Pulmonary artery endothelial cell (primary cell): ENCODE data around the gene CGN. TPM values are rescaled to one million over a fixed set of nuclear protein-coding genes. Genes with fewer than 3 reads are reported as not detected.

ENCODE experiments used
- DNase-seq: peaks from one replicate; pipeline ENCODE4 v3.0.0-alpha.2; 2011; ENCODE audit warnings: low read depth, low spot score
- total RNA-seq: library from RNA; depleted of rRNA; stranded (reverse); fragments of >200 nt; gene quantifications from 2 replicates; pipeline ENCODE4 v1.2.3, GENCODE V29; 2014

CGN gene
- total RNA-seq, 1 donor from 2014 or later = 0.79 TPM

DNA sequence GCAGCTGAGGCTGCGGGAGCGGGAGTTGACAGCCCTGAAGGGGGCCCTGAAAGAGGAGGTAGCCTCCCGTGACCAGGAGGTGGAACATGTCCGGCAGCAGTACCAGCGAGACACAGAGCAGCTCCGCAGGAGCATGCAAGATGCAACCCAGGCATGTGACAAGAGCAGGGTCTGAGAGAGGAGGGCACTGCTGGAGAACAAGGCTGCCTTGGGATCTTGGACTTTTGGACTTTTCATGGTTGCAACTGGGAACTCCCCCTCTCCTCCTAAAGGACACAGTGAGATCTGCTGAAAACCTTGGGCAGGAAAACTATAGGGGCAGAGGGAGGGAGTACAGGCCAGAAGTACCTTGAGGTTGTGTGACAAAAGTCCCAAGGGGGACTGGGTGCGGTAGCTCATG, 13.5 kb downstream of the CGN start:
- no peak for DNase-seq

DNA sequence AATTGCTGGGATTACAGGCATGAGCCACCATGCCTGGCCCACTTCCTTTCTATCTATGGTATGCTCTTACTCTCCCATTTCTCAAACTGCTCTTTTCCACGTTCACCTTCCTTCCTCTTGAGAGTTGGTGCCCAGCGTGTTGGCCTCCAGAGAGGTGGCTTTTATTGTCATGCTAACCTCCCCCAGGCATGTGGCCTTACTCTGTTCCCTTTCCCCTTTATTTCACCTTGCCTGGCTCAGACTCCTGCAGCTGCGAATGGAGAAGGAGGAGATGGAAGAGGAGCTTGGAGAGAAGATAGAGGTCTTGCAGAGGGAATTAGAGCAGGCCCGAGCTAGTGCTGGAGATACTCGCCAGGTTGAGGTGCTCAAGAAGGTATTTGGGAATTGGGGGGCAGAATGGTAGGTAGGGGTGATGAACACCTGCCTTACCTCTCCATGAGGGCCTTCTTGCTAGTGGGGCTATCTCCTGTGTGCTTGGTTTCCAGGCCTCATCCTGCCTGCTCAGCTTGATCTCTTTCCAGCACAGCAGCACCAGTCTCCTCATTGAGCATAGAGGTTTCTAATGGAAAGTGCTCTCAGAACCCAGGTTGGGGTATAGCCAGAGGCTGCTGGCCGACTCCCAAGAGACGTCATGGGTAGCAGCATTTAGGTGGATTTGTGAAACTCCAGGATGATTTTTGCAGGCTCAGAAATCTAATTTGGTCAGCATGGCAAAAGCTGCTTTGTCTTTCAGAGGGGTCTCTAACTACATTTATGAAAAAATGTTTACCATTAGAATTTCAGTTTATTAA, 15.7 kb downstream of the CGN start:
- DNase-seq = no peak

DNA sequence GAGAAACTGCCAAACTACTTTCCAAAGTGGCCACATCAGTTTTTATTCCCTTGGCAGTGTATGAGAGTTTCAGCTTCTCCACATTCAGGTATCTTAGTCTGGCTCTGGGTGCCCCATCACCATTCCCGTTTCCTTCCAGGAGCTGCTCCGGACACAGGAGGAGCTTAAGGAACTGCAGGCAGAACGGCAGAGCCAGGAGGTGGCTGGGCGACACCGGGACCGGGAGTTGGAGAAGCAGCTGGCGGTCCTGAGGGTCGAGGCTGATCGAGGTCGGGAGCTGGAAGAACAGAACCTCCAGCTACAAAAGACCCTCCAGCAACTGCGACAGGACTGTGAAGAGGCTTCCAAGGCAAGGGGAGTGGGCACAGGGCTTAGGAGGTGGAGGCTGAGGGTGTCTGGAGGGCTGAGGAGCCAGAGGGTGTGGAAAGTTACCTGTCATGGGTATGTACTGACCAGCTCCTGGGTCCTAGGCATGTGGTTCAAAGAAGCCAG, 18.1 kb downstream of the CGN start:
- DNase-seq = no peak

DNA sequence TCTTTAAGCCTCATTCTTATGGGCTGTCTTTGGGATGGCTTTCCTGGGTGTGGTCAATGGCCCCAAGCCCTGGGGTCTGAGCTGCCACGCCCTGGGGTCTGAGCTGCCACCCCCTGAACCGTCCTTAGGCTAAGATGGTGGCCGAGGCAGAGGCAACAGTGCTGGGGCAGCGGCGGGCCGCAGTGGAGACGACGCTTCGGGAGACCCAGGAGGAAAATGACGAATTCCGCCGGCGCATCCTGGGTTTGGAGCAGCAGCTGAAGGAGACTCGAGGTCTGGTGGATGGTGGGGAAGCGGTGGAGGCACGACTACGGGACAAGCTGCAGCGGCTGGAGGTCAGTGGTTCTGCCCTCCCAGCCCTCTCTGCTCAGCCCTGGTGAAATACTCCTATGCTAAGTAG, 18.6 kb downstream of the CGN start:
- no peak for DNase-seq

DNA sequence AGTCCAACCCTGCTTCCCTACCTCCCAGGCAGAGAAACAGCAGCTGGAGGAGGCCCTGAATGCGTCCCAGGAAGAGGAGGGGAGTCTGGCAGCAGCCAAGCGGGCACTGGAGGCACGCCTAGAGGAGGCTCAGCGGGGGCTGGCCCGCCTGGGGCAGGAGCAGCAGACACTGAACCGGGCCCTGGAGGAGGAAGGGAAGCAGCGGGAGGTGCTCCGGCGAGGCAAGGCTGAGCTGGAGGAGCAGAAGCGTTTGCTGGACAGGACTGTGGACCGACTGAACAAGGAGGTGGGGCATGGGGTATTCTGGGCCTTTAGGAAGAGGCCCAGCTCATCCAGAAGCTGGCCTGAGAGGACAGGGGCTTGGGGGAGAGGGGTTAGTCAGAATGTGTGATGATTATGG, 19.3 kb downstream of the CGN start:
- DNase-seq = no peak

DNA sequence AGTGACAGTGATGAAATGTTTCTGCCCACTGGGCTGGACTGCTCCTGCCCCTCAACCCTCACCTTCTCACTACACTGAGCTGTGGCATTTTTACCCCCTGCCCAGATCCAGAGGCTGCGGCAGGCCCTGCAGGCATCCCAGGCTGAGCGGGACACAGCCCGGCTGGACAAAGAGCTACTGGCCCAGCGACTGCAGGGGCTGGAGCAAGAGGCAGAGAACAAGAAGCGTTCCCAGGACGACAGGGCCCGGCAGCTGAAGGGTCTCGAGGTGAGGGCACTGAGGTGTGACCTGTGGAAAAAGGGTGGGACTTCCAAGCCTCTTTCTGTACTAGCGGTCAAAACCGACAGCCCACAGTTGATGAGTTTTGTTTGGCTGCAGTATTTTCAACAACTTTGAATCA, 22.7 kb downstream of the CGN start:
- DNase-seq = no peak

DNA sequence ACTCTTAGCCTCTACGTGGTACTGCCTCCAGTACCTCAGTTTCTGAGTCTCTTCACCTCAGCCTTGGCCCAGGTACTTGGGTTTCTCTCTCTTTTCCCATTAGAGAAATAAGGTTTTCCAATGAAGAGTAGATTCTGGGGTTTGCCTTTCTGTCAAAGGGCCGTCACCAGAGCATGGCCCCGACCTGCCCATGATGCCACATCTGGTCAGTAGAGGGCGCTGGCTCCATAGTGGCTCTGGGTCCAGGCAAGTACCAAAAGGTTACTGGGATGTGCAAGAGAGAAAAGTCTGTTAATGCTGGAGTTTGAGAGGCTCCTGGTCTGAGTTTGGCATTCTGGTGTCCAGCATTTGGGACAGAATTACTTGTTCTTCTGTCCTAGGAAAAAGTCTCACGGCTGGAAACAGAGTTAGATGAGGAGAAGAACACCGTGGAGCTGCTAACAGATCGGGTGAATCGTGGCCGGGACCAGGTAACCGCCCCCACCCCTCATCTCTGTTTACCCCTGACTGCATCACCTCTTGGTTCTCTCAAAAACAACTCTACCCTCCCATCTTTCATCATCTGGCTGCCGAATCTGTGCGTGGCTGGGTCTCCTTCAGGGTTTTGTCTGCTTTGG, 23.6 kb downstream of the CGN start:
- DNase-seq = no peak

DNA sequence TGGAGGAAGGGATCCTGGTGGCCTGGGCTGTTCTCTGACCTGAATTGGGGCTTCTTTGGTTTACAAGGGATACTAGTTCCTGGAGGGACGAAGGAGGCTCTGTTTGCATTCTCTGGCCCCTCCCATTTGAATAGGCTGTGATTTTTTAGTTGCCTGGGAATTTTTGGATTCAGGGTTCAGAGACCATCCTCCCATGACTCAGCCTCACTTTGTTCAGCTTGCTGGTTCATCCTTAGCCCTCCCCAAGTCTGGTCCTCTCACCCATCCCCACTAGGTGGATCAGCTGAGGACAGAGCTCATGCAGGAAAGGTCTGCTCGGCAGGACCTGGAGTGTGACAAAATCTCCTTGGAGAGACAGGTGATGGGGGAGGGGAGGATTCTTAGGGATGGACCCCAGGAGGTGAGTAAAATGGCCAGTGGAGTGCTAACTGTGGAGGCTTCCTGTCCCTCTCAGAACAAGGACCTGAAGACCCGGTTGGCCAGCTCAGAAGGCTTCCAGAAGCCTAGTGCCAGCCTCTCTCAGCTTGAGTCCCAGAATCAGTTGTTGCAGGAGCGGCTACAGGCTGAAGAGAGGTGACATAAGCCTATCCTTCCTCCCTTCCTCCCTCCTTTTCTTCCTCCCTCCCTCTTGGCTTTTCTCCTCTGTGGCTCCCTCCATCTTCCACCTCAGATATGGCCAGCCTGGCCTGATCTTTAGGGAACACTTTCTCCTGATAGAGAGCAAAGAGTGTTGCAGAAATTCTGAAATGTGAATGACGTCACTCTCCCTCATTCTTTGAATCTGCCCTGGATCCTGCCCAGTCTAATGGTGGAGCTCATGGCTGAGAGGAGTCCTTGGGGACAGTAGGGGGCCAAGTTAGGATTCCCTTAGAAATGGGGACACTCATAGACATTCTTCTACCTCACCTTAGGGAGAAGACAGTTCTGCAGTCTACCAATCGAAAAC, 24.4 kb downstream of the CGN start:
- no peak for DNase-seq

DNA sequence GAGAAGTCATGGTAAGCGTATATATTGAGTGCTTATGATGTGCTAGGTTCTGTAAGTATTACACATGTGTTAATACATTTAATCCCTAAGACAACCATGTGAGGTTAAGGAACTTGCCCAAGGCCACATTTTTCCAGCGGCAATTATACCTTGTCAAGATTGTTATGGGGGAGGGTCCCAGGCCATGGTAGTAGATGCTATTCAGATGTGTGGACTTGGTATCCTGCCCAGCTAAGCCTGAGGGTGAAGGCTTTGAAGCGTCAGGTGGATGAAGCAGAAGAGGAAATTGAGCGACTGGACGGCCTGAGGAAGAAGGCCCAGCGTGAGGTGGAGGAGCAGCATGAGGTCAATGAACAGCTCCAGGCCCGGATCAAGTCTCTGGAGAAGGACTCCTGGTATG, 25.3 kb downstream of the CGN start:
- DNase-seq = no peak

DNA sequence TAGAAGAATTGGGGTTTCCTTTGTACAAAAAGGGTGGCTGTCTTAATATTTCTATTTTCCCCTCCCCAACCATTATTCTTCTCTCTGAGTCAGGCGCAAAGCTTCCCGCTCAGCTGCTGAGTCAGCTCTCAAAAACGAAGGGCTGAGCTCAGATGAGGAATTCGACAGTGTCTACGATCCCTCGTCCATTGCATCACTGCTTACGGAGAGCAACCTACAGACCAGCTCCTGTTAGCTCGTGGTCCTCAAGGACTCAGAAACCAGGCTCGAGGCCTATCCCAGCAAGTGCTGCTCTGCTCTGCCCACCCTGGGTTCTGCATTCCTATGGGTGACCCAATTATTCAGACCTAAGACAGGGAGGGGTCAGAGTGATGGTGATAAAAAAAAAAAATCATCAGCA, 25.9 kb downstream of the CGN start:
- DNase-seq = no peak

DNA sequence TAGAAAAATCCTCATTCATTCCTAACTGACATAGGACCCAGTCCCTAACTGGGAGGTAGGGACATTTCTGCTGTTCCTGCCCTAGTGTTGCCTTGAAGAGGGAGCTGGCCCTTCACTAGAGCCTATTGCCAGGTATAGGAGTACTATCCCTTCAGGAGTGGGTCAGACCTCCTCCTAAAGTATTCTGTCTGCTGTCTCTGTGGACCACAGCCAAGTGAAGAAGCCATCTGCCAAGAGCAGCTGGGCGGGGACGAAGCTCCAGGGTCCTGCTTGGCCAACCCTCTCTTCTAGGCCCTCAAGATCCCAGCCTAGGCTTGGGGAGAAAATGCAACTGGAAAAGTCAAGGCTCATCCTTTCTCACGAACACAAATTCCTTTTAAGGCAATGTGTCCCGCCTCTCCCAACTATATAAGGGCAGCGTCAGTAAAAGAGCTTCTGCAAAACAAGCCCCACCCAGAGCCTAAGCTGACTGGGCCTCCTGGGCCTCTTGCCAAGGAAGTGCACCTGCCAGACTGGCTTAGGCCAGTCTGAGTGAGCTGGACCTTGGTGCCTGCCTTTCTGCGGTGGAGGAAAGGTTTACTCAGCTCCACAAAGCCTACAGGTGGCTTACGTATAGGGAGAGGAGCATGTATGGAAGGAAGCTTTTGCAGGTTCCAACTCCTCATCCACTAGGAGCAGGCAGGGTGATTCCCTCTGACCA, 28.3 kb downstream of the CGN start:
- DNase-seq = peak; percentile 40

DNA sequence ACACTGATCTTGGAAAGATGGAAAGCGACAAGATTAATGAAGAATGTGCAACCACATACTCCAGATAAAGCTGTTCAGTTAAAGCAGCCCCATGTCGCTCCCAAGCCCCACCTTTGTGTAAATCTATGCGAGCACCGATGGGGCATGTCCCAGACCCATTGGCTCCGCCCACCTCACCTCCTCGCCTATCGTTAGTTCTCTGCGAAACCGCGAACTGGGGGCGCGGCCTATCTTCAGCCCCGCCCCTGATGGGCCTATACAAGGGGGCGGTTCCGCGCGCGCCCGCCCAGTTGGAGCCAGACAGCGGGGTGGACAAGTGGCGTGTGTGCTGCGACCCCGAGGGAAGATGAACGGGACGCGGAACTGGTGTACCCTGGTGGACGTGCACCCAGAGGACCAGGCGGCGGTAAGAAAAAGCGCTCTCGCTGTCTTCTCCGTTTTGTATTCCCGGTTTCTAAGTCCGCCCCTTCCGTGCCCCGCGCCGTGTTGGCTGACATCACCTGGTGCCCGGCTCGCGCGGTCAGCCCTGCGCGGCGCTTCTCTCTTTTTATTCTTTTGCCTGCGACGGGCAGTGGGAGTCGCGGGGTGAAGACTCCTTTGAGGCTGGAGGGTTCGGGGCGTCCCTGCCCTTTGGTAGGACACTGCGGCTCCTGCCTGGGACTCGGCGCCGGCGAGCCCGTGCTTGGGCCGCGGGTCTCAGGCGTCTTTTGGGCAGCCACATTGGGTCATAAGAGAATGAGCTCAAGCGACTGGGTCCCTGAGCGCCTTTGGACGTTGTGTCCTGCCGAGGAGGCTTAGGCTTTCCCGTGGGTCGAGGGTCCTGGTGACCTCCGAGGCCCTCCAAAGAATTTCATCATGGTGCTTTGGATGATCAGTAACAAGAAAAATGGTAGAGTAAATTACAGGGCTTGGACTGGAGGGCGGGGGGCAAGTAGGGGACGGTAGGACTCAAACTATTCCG, 29.1 kb downstream of the CGN start, which contains the start of gene TUFT1:
TSS of gene TUFT1 (plus strand) at position 289 of the 961 bp plus-strand sequence. CDS start at position 347, 58 bp downstream.
- peak; percentile 59 for DNase-seq

DNA sequence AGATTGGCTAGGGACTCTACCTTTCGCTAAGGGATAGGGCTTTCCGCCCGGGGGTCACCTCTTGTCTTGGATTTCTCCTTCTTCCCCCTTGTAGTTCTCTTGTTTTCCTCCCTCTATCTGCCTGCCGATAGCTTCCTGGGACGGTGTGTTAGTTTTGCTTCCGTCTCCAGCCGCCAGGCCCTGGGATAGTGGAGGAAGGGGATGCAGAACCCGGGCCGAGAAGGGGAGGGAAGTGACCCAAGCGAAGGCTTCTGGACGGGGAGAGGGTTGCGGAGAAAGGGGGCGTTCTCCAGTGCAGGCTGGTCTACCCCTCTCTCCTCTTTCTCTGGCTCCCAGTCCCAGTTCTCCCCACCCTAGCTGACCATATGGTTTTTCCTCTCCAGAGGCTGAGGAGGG, 29.8 kb downstream of the CGN start:
- no peak for DNase-seq

DNA sequence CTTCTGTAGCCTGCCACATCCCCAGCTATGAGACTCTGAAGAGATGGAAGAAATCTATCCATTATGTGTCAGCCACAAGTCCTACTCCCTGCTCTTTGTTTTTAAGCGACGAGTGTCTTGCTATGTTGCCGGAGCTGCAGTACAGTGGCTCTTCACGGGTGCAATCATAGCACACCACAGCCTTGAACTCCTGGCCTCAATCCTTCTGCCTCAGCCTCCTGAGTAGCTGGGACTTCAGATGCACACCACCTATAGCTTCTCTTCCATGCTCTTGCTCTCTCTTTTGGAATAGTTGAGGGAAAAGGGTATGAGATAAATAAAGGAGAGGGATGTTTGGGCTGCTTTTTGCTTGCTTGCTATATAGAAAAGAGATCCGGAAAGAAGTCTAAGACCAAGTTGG, 30.6 kb downstream of the CGN start:
- no peak for DNase-seq

DNA sequence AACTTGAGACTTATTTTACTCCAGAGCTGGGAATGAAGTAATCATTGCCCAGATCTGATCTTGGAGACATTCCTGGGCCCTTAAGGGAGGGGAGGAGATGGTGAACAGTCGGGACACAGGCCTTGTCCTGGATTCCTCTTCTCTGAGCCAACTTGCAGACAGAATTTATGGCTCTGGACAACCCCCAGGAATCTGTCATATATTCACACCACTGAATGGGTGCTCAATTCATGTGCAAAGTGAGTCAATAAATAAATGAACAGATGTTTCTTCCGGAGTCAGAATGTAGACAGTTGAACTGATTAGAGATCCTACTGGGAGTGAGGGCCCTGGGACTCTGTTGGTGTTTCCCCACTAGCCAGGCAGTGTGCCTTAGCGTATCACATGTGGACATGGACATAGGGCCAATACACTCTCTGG, 31.5 kb downstream of the CGN start:
- no peak for DNase-seq

DNA sequence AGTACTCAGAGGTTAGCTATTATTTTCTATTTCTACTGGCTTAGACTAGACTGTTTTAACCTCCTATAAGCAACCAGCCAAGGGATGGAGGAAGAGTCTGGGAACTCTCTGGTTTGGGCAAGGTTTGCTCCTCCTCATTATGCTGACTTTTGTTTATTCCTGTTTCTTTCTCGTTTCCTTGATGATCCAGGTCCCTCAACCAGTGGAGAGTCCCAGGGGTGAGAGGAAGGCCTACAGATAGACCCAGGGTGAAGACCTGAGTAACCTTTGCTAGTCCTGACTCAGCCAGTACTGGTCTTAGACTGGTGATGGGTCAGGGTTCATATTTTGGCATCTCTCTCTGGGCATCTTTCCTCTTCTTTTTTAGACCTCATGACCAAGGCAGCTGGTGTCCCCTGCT, 34.4 kb downstream of the CGN start:
- no peak for DNase-seq

DNA sequence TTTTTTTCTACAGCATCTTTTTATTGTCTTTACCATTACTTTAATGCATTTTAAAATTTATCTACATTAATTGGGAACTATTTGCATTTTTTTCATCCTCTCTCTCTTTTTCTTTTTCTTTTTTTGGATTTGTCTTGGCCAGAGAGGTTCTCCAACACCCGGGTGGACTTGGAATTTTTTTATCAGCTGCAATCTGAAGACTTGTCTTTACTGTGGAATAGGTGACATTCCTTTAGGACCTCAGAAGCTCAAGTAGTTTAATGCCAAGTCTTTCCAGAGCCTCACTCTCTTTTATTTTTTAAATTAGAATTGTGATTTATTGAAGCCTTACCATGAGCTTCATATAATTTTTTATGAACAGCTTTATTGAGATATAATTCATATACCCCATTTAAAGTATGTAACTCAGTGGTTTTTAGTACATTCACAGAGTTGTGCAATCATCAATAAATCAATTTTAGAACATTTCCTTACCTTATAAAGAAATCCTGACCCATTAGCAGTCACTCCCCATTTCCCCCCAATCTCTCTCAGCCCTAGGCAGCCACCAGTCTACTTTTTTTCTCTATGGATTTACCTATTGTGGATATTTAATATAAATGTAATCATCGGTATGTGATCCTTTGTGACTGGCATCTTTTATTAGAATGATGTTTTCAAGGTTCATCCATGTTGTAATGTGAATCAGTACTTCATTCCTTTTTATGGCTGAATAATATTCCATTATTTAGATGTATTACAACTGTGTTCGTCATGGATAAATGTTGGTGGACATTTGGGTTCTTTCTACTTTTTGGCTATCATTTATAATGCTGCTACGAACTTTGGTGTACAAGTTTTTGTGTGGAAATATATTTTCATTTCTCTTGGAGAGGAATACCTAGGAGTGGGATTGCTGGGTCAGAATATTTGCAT, 35.1 kb downstream of the CGN start:
- DNase-seq = no peak

DNA sequence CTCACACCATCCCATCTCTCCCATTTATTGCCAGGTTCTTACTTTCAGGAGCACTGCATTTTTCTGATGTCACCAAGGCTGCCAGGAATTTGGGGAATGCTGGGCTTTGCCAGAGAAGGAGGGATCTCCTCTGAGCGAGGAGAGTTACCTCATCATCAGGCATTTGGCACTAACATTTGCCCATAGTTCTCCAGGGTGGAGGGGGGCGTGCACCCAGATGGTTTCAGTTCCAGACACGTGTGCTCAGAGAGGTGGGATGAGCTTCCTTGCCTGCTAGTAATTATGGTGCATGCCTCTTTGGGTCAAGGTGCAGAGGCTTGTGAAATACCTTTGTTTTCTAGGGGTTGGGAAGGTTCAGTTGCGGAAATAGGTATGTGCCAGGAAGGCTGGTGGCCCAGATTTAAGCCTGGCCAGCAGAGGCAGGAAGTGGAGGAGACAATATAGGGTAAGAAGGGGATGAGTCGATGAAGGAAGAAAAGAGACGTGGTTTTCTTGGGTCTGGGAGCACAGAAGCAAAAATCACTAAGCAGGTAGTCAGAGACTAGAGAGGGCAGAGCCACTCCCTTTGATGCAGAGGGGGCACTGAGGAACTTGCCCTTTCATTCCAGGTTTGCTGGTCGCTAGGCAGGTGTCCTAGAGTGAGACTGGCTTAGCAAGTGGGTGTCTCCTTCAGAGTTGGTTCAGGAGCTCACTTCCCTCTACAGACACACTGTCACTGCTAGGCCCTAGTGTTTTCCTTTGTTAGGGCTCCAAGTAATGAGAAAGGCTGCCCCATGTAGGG, 36.1 kb downstream of the CGN start:
- DNase-seq = peak; percentile 62
